GM12872 (cell line): Measurements from ENCODE around the gene UXT.
A peak's percentile ranks its signal among the peaks of the same experiment; 100 is the strongest.

Experiments used
- TF ChIP-seq, protein P1 (sequence below): IDR thresholded peaks from 3 replicates; pipeline ENCODE4 v1.5.1; 2011; ENCODE audit warnings: low read depth, mild to moderate bottlenecking, low read length, moderate library complexity; ENCODE audit not compliant: insufficient read depth

The UXT gene

DNA sequence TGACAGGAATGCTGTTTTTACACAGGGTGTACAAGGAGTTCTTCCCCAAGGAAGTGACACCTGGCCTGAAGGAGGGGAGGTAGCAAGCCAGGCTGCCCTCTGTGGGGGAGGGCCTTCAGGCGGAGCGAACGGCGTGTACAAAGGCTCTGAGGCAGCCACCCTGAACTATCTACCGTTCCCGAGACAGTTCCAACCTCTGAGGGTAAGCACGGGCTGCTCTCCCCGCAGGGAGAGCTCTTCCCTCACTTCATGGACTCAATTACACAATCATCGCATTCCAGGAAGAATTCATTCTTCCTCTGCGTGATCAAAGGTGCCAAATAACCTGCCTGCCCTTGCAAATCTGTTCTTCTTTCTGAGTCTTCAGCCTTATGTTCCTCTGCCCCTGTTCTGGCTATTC lies 13.4 kb downstream of the UXT start:
- TF ChIP-seq, protein P1, sequence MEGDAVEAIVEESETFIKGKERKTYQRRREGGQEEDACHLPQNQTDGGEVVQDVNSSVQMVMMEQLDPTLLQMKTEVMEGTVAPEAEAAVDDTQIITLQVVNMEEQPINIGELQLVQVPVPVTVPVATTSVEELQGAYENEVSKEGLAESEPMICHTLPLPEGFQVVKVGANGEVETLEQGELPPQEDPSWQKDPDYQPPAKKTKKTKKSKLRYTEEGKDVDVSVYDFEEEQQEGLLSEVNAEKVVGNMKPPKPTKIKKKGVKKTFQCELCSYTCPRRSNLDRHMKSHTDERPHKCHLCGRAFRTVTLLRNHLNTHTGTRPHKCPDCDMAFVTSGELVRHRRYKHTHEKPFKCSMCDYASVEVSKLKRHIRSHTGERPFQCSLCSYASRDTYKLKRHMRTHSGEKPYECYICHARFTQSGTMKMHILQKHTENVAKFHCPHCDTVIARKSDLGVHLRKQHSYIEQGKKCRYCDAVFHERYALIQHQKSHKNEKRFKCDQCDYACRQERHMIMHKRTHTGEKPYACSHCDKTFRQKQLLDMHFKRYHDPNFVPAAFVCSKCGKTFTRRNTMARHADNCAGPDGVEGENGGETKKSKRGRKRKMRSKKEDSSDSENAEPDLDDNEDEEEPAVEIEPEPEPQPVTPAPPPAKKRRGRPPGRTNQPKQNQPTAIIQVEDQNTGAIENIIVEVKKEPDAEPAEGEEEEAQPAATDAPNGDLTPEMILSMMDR: no peak

GRCh38 chrX:47644557-47645091 lies 14.4 kb downstream of the UXT start:
- TF ChIP-seq, protein P1: 0 out of 3 replicates have a peak, but pooled peaks have one; percentile 9

- TF ChIP-seq, protein P1: peak; percentile 31; the same call in 1 of the 3 replicates
Observed at GRCh38 chrX:47643926-47644325, 15.1 kb downstream of the UXT start.

- TF ChIP-seq, protein P1: no peak
Observed at GRCh38 chrX:47638816-47639215, 20.2 kb downstream of the UXT start.

GRCh38 chrX:47637546-47638195 lies 21.3 kb downstream of the UXT start:
- TF ChIP-seq, protein P1: peak; percentile 30; the same call in 1 of the 3 replicates

DNA sequence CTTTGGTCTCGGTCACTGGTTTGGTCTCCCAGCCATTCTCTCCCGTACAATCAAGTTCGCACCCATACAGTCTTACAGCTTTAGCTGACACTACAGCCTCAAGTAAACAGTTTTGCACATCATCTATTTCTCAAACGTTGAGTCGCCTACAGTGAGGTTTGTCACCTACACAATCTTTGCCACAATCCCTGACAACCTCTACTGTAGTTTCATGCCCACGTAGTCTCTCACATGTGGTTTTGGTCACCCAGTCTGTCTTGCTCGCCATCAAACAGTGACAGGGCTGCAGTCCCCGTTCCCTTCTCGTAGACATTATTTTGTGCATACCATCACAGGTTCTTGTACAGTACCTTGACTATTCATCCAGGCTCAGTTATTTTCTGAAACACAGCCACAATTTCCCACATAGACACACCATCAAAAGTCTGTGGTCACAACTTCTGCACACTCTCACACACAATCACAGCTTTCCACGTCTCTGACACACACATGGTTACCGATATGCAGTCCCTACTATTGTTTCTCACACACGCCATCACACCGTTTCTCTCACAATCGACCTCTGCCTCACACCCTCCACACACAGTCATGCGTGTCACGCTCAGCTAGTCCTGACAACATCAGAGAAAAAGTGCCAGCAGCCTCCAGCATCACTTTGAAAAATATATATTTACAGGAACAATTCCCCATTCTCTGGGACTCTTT lies 24.0 kb downstream of the UXT start:
- TF ChIP-seq, protein P1: no peak

GRCh38 chrX:47633689-47634590 lies 25.0 kb downstream of the UXT start:
- TF ChIP-seq, protein P1: no peak
